HK-2 (cell line): Measurements from ENCODE around the gene SCGB2B2.
"Not testable (repeated sequence)": the region's sequence is repeated elsewhere in the genome, so short reads cannot be mapped to it uniquely, and the experiment has no call there.

Experiments
- DNase-seq: peaks from one replicate; pipeline ENCODE4 v3.0.0-alpha.2; 2018; ENCODE audit not compliant: unreplicated experiment

The SCGB2B2 gene

DNA sequence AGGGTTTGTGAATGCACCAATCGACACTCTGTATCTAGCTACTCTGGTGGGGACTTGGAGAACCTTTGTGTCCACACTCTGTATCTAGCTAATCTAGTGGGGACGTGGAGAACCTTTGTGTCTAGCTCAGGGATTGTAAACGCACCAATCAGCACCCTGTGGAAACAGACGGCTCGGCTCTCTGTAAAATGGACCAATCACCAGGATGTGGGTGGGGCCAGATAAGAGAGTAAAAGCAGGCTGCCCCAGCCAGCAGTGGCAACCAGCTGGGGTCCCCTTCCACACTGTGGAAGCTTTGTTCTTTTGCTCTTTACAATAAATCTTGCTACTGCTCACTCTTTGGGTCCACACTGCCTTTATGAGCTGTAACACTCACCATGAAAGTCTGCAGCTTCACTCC is 8.3 kb downstream of the SCGB2B2 start:
- DNase-seq: not testable (repeated sequence)

DNA sequence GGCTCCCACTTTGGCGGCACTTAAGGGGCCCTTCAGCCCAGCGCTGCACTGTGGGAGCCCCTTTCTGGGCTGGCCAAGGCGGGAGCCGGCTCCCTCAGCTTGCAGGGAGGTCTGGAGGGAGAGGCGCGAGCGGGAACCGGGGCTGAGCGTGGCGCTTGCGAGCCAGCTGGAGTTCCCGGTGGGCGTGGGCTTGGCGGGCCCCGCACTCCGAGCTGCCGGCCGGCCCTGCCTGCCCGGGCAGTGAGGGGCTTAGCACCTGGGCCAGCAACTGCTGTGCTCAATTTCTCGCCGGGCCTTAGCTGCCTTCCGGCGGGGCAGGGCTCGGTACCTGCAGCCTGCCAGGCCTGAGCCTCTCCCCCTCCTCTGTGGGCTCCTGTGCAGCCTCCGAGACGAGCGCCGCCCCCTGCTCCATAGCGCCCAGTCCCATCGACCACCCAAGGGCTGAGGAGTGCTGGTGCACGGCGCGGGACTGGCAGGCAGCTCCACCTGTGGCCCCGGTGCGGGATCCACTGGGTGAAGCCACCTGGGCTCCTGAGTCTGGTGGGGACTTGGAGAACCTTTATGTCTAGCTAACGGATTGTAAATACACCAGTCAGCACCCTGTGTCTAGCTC is 8.8 kb downstream of the SCGB2B2 start:
- not testable (repeated sequence) for DNase-seq

DNA sequence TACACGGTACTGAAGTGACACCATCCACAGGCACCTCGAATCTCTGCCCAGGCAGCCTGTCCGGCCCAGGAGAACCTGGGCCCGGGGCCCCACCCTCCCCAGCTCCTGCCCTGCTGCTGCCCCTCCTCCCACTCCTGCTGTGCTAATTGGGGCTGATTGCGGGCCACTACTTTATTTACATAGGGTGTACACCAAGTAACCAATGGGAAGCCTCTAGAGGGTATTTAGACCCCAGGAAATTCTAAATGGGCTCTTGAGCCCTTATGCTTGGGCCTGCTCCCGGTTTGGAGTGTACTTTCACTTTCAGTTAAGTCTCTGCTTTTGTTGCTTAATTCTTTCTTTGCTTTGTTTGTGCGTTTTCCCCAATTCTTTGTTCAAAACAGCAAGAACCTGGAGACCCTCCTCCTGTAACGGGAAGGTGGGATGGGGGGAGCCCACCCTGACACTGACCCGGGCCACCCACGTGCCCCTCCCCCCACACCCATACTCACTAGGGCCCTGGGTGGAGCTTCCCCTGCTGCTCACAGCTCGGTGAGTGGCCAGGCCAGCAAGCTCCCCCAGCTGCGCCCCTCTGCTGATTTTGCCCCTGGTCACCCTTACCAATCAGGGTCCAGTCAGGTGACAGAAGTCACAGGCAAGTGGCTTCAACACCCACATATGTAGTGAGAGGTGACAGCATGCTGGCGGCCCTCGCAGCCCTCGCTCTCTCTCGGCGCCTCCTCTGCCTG is 9.4 kb downstream of the SCGB2B2 start:
- DNase-seq: no peak

DNA sequence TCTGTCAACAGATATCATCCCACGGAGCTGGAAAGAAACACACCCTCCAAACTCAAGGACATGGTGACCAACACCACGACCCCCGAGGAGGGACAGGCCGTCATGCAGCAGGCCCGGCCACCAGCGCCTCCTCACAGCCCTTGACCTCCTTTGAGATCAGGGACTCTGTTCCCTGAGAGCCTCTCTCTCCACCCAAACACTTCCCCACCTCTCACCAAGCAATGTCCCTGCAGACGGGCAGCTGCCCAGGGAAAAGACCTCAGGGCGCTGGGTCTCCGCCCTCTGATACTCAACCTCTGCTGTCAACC is 10.0 kb downstream of the SCGB2B2 start:
- DNase-seq: no peak

DNA sequence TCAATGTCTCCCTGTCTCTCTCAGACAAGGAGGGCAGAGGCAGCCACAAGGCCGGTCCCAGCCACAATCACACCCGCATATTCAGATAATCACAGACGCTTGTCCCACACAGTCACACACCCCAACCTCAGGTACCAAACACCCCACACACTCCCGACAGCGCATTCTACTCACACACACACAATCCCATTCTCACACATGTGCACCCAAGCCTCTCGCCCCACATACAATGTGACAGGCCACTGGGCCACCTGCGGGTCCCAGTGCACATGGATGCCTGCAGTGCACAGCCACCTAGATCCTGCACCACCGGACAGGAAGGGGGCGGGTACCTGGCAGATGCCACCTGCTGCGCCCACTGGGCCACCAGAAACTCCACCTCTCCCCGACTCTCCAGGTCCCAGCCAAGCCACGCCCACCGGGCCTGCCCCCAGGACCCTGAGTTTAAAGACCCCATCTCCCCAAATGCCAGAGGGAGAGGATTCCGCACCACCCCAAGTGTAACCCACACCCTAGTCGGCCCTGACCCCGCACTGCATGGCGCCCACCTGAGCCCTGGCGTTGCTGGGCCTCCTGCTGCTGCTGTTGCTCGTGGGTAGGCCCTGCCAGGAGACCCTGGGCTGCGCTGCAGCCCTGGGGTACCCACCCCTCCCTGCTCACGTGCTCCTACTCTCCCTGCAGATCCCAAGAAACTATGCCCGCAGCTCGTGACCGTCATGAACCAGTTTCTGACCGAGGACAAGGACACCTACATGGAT is 10.6 kb downstream of the SCGB2B2 start:
- no peak for DNase-seq

DNA sequence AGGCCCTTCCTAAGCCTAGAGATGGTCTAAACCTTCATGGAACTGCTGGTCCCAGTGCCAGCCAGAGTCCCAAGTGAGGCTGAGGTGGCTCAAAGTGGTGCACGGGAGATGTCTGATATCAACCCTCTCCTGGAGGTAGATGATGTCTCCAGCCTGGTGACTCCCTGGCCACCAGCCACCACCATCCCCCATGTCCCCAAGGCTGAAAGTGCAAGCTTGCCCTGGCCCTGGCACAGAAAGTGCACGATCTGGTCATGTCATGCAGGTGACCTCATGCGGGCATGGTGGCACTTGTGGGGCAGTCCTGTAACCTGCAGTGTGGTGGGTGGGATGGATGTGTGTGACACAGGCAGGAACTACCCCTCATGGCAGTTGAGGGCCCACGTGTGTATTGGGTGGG is 11.7 kb downstream of the SCGB2B2 start:
- DNase-seq: not testable (repeated sequence)

DNA sequence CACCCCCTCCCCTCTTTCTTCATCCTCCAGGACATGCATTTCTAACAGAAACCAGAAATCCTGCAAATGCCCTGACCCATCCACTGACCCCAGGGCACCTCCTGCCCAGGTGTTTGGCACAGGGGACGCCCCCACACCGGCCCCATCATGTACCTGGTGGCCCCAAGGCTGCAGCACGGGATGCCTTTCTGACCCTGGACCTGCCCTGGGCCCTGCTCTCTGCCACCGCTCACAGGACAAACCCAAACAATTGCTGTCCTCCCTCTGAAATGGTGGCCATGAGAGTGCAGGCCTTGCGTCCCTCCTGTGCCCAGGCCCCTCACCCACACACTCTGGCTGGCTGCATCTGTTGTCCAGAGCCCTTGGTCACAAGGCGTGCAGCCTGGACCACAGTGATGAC is 12.1 kb downstream of the SCGB2B2 start:
- DNase-seq: no peak

DNA sequence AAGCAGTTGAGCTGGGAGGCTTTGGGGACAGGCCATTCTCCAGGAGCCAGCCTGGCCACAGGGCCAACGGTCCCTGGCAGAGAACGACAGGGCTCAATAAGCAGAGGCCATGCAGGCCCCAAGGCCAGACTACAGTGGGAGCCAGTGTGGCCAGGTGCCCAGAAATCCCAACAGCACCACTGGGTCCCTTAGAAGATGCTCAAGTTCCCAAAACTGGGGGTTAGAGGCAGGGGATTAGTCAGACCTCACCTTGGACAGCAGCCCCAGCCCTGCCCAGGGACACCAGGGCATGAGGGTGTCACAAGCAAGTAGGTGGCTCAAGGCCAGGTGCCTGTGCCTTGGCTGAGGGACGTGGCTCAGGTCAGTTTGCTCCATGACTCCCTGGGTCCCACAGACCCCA is 12.8 kb downstream of the SCGB2B2 start:
- no peak for DNase-seq

DNA sequence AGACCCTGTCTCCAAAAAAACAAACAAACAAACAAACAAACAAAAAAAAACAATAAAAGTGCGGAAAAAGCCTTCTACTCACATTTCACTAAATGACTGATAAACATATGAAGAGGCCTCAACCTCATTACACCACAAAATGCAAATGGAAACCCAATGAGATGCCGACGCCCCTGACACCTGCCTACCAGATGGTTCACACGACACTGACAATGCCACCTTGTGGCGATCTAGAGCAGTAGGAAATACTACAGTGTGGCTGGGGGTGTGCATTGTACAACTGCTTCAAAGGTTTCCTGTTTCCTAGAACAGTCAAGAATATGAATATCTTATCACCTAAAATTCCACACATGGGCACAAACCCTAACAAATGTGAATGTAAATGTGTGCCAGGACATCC is 14.0 kb downstream of the SCGB2B2 start:
- DNase-seq: no peak

DNA sequence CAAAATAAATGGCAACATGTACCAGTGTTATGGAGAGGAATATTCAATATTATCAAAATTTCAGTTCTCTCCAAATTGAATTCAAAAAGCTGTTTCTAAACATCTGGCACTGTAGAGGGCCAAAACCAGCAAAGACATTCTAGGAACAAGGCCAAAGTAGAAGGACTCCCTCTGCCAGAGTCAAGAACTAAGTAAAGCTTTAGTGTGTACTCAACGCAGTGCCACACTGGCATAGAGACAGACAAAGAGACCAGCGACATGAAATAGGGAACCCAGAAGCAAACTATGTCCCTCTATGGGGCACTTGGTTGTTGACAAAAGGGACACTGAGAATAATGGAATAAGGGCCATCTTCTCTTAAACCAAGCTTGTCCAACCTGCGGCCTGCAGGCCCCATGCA is 15.6 kb downstream of the SCGB2B2 start:
- DNase-seq: no peak

DNA sequence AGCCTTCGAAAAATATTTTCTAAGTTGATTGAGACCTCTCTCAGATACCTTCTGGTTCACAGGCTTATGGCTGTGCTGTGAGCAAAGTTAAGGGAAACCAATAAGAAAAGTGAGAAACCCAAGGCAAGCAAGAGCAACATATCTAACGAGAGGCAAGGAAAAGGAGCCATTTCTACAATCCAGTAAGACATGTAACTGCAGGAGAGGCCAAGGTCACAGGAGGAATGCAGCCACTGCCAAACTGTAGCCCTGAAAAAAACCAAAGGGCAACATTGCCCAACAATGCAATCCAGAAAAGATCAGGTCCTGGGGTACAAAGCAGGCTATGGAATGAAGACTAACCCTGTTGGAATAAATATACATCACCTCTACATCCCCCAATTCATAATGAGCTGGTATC is 21.3 kb downstream of the SCGB2B2 start:
- DNase-seq: no peak

DNA sequence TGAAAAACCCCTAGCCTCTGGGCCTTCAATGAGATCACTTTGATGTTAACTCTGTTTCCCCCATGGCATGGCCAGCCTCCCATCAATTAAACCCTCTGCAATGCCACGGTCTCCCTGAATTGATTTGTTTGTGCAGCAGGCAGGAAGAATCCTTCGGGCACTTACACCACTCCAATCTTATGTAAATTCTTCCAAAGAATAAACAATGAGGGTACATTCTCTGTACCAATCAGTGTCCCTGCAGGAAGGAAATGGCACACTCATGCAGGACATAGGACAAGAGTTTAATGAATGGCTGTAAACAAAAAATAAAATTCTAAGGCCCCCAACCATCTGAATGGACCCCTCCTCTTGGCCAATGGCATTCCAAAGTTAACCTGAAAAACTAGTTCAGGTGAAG is 22.2 kb downstream of the SCGB2B2 start:
- DNase-seq: no peak

DNA sequence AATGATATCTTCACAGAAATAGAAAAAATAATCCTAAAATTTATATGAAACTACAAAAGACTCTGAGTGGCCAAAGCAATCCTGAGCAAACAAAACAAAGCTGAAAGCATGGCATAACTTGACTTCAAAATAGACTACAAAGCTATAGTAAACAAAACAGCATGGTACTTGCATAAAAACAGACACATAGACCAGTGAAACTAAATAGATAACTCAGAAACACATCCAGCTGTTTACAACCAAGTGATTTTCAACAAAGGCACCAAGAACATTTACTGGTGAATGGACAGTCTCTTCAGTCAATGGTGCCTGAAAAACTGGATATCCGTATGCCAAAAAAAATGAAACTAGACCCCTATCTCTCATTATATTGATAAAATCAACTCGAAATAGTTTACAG is 25.2 kb downstream of the SCGB2B2 start:
- no peak for DNase-seq

DNA sequence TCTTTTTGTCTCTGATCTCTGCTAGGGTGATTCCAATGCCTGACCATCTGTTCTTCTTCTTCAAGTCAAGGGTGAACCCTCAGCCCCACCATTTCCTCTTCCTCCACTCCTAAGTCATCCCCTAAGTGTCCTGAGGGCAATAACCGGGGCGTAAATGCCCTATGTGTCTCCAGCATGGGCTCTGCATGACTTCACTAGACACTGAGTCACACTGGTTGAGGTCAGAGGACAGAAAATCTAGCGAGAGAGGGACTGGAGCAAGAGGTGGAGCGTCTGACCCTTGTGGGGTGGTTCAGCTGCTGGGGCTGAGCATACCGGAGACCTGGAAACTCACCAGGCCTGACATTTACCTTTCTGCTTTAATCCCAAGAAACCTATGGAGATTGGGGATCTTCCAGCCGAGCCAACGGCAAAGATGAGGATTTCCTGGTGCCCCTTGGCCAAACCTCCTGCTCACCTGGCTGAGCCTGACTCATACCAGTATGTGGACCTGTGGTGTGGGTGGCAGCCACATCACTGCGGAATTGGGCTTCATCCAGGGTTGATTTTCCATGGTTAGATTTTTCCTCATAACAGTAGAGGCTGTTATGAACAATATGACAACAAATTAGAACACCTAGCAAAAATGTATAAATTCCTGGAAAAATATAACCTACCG is 26.9 kb downstream of the SCGB2B2 start:
- peak; percentile 45 for DNase-seq

DNA sequence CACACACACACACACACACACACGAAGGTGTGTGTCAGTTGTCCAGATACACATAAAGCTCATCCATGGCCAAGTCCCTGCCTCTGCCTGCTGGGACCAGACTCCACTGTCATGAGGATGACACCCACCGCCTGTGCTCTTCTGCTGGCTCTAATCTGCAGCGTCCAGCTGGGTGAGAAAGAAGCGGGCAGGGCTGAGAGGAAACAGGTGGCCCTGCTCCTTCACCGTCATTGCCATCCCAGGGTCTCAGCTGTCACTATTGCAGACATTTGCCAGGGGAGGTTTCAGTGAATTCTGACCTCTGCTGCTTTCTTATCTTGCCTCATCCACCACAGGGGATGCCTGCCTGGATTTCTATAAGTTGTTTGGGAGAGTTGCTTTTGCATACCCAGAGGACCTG is 31.4 kb downstream of the SCGB2B2 start:
- no peak for DNase-seq

DNA sequence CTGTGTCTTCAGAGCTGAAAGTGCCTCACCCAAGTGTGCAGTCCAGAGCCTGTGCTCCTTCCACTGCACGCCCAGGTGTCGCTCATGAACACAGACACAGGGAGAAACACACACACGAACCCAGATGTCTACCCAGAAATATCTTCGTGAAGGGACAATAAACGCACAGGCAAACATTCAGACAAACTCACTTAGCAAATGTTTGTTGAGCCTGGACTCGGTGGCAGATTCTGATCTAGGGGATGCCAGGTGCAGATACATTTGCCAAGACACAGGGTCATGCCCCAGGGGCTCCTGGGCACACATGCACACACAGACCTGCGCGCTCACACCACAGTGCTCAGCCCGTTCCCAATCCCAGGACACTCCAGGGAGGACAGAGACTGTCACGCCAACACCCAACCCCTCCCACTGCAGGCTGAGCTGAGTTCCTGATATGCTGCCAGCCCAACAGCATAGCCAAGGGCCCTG is 31.9 kb downstream of the SCGB2B2 start:
- no peak for DNase-seq

DNA sequence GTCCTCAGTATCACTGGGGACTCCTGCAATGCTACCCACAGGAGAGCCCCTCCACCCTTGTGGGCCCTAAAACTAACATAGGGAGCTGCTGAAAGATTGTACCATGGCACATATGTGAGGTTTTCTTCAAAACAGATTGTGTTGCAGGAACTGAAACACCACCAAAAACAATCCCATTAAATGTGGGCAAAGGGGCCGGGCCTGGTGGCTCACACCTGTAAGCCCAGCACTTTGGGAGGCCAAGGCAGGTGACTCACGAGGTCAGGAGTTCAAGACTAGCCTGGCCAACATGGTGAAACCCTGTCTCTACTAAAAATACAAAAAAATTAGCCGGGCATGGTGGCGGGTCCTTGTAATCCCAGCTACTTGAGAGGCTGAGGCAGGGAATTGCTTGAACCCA is 34.7 kb downstream of the SCGB2B2 start:
- DNase-seq: no peak

DNA sequence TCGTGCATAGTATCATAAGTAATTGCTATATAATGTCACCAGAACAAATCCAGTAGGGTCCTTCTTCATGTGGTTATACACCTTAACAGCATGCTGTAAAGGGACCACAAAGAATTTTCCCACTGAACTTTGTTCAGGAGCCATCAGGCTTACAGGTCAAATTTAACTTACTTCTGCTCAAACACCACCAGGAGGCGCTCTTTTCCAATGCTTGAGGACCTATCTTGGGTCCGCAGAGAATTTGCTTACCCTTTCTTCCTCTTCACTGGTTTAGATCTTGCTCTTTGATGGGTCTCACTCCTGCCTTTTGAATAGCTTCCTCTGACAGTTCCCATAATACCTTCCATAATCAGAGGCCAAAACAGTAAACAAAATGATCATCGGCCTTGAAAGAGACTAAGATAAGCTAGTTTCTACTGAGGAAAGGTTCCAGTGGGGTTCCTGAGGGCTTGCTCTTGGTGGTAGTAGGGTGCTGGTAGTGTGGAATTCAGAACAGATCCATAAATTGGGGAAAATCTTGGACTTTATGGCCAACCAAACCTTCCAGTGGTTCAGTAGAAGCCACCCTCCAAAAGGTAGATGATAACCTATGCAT is 37.4 kb downstream of the SCGB2B2 start:
- DNase-seq: peak; percentile 18

DNA sequence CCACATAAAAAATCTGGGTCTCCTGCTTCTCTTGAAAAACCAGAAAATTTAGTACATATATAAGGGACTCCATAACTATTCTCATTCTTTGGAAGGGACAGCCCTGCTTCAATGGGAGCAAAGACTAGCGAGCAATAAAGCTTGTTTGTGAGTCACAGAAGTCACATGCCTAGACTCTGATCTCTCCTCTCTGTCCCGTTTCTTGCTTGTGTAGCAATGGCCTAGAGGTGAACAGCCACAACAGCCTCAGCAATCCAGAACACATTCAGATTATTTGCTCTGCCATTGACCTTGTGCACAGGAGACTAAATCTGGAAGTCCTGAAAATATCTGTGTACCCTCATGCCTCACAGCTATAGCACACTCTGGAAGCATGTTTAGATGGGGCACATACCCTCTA is 43.2 kb downstream of the SCGB2B2 start:
- no peak for DNase-seq
